ENCODE results near the gene SIAH1. TPM values are rescaled to one million over a fixed set of nuclear protein-coding genes. Genes with fewer than 3 reads are reported as not detected.
A peak's percentile ranks its signal among the peaks of the same experiment; 100 is the strongest.
"Not testable (repeated sequence)": the region's sequence is repeated elsewhere in the genome, so short reads cannot be mapped to it uniquely, and the experiment has no call there.

SIAH1 gene
- total and polyA plus RNA-seq, 2 experiments from 2014 or later, result 38.8 to 45.5 TPM

GRCh38 chr16:48373258-48374029 is 11.8 kb downstream of the SIAH1 start:
- Histone ChIP-seq H3K4me3 (no peak overlapping the region), H3K27ac (no peak overlapping the region), H4K20me1 (ENCODE audit: insufficient read depth, poor library complexity, severe bottlenecking) (peaks cover 99% of the 10 kb centered on the region), H3K9me2 (replicated peaks; ENCODE audit: insufficient read depth) (no peaks in the 10 kb centered on the region), H3K27me3 (no peaks in the 10 kb centered on the region), H3K9me3 (ENCODE audit: low read depth) (no peaks in the 10 kb centered on the region), H3K36me3 (replicated peaks; ENCODE audit: insufficient read depth, low read depth) (no peaks in the 10 kb centered on the region), H2AFZ (no peak overlapping the region), H3K4me1 (ENCODE audit: insufficient read depth) (peaks cover 21% of the 10 kb centered on the region), H3K4me2 (peak overlapping the region; percentile 20), H3K79me2 (peaks cover 100% of the 10 kb centered on the region)
- 97% methylated on average over 4 of the region's 4 CpGs for WGBS (ENCODE audit: low lambda C conversion rate, missing lambda C conversion rate)
- DNase-seq (ENCODE audit: low spot score), result no peak
- TF ChIP-seq, protein P1, sequence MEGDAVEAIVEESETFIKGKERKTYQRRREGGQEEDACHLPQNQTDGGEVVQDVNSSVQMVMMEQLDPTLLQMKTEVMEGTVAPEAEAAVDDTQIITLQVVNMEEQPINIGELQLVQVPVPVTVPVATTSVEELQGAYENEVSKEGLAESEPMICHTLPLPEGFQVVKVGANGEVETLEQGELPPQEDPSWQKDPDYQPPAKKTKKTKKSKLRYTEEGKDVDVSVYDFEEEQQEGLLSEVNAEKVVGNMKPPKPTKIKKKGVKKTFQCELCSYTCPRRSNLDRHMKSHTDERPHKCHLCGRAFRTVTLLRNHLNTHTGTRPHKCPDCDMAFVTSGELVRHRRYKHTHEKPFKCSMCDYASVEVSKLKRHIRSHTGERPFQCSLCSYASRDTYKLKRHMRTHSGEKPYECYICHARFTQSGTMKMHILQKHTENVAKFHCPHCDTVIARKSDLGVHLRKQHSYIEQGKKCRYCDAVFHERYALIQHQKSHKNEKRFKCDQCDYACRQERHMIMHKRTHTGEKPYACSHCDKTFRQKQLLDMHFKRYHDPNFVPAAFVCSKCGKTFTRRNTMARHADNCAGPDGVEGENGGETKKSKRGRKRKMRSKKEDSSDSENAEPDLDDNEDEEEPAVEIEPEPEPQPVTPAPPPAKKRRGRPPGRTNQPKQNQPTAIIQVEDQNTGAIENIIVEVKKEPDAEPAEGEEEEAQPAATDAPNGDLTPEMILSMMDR (IDR thresholded peaks at IDR 0.05; ENCODE audit: poor library complexity), result no peak

- no peaks in the 10 kb centered on the region for H3K27me3 ChIP-seq
- no peak overlapping the region for H2AFZ ChIP-seq
- H3K4me2 ChIP-seq, result no peak overlapping the region
- DNase-seq (ENCODE audit: low spot score), result no peak
- no peak overlapping the region for H3K4me3 ChIP-seq
- H3K27ac ChIP-seq, result no peak overlapping the region
- no peaks in the 10 kb centered on the region for H3K36me3 ChIP-seq (replicated peaks; ENCODE audit: insufficient read depth, low read depth)
- TF ChIP-seq EZH2phosphoT487 (IDR thresholded peaks at IDR 0.05; ENCODE audit: low read depth, severe bottlenecking, unreplicated experiment) (no peak), EZH2 (IDR thresholded peaks at IDR 0.05; ENCODE audit: borderline replicate concordance) (no peak)
- TF ChIP-seq, protein P1 (IDR thresholded peaks at IDR 0.05; ENCODE audit: poor library complexity), result no peak
- H3K79me2 ChIP-seq, result peaks cover 100% of the 10 kb centered on the region
- peaks cover 99% of the 10 kb centered on the region for H4K20me1 ChIP-seq (ENCODE audit: insufficient read depth, poor library complexity, severe bottlenecking)
- H3K9me3 ChIP-seq (ENCODE audit: low read depth), result no peaks in the 10 kb centered on the region
- H3K9me2 ChIP-seq (replicated peaks; ENCODE audit: insufficient read depth), result no peaks in the 10 kb centered on the region
- WGBS (ENCODE audit: low lambda C conversion rate, missing lambda C conversion rate), result 83% methylated on average over 4 of the region's 4 CpGs
- peaks cover 16% of the 10 kb centered on the region for H3K4me1 ChIP-seq (ENCODE audit: insufficient read depth)
Measured at GRCh38 chr16:48372744-48373143, 12.5 kb downstream of the SIAH1 start.

DNA sequence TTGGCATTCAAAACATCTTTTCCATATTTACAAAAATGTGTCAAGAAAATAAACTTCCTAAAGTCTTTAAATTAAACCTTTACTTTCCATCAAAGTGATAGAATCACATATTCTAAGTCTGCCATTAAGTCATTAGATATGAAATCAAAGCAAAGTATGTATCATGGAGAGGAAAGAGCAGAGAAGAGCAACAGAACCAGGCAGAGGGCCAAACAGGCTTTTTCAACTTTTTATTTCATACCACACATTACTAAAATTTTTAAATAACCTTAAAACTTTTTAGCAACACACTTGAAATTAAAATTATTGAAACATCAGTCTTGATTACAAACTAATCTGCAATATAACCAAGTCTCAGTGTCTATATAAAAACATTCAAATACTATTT is 13.8 kb downstream of the SIAH1 start:
- Histone ChIP-seq H3K27ac (no peak overlapping the region), H3K36me3 (replicated peaks; ENCODE audit: insufficient read depth, low read depth) (no peaks in the 10 kb centered on the region), H4K20me1 (ENCODE audit: insufficient read depth, poor library complexity, severe bottlenecking) (peaks cover 99% of the 10 kb centered on the region), H3K79me2 (peaks cover 100% of the 10 kb centered on the region), H2AFZ (no peak overlapping the region), H3K9me3 (ENCODE audit: low read depth) (no peaks in the 10 kb centered on the region), H3K4me3 (no peak overlapping the region), H3K9me2 (replicated peaks; ENCODE audit: insufficient read depth) (no peaks in the 10 kb centered on the region), H3K4me2 (no peak overlapping the region), H3K4me1 (ENCODE audit: insufficient read depth) (peaks cover 29% of the 10 kb centered on the region), H3K27me3 (no peaks in the 10 kb centered on the region)
- DNase-seq (ENCODE audit: low spot score), result no peak
- no peak for TF ChIP-seq EZH2 (IDR thresholded peaks at IDR 0.05; ENCODE audit: borderline replicate concordance)
- no peak for TF ChIP-seq EZH2phosphoT487 (IDR thresholded peaks at IDR 0.05; ENCODE audit: low read depth, severe bottlenecking, unreplicated experiment)
- TF ChIP-seq, protein P1 (IDR thresholded peaks at IDR 0.05; ENCODE audit: poor library complexity), result no peak

DNA sequence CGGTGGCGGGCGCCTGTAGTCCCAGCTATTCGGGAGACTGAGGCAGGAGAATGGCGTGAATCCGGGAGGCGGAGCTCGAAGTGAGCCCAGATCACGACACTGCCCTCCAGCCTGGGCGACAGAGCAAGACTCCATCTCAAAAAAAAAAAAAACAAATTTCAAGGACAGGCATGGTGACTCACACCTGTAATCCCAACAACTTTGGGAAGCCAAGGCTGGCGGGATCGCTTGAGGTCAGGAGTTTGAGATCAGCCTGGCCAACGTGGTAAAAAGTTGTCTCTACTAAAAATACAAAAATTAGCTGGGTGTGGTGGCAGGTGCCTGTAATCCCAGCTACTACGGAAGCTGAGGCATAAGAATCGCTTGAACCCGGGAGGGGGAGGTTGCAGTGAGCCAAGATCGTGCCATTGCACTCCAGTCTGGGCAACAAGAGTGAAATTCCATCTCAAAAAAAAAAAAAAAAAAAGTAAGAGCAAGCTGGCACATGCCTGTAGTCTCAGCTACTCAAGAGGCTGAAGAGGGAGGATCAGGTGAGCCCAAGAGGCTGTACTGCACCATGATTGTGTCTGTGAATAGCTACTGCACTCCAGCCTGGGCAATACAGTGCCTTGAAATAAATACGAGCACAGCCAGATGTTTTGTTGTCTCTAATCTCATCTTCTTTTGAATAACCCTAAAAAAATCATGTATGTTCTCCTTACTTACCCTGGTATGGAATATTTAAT is 14.4 kb downstream of the SIAH1 start:
- H3K27me3 ChIP-seq; H3K9me3 ChIP-seq (ENCODE audit: low read depth); H2AFZ ChIP-seq; DNase-seq (ENCODE audit: low spot score); H3K27ac ChIP-seq; H3K4me3 ChIP-seq; H3K4me2 ChIP-seq; H3K36me3 ChIP-seq (replicated peaks; ENCODE audit: insufficient read depth, low read depth); H3K9me2 ChIP-seq (replicated peaks; ENCODE audit: insufficient read depth): not testable (repeated sequence)
- Histone ChIP-seq H4K20me1 (ENCODE audit: insufficient read depth, poor library complexity, severe bottlenecking) (peaks cover 97% of the 10 kb centered on the region), H3K79me2 (peaks cover 99% of the 10 kb centered on the region), H3K4me1 (ENCODE audit: insufficient read depth) (peaks cover 29% of the 10 kb centered on the region)
- WGBS (ENCODE audit: low lambda C conversion rate, missing lambda C conversion rate), result 98% methylated on average over 18 of the region's 18 CpGs

Data from hepatocyte (in vitro differentiated cells).